Osteoblast (primary cell): ENCODE results near the gene APC2. TPM values are rescaled to one million over a fixed set of nuclear protein-coding genes. Genes with fewer than 3 reads are reported as not detected.

Experiments
- DNase-seq: peaks from one replicate; pipeline ENCODE4 v3.0.0; 2011; ENCODE audit warnings: low spot score, mixed read lengths; ENCODE audit not compliant: insufficient read length; ENCODE audit errors: missing footprints
- H2AFZ ChIP-seq: 2 replicates; pipeline ENCODE4 v1.6.0; 2011; ENCODE audit warnings: mild to moderate bottlenecking, low read length
- H3K27ac ChIP-seq: 2 replicates; pipeline ENCODE4 v1.5.1; 2011; ENCODE audit warnings: mild to moderate bottlenecking, low read depth, low read length, moderate library complexity
- H3K27me3 ChIP-seq: 2 replicates; pipeline ENCODE4 v1.6.0; 2012; ENCODE audit warnings: mild to moderate bottlenecking, control low read depth, inconsistent platforms, low read length, moderate library complexity; ENCODE audit not compliant: insufficient read depth
- H3K36me3 ChIP-seq: 2 replicates; pipeline ENCODE4 v1.5.1; 2011; ENCODE audit warnings: mild to moderate bottlenecking, low read length, control low read depth, moderate library complexity; ENCODE audit not compliant: insufficient read depth
- H3K4me1 ChIP-seq: 2 replicates; pipeline ENCODE4 v1.5.1; 2011; ENCODE audit warnings: mild to moderate bottlenecking, low read length, control low read depth, moderate library complexity; ENCODE audit not compliant: insufficient read depth
- H3K4me2 ChIP-seq: 2 replicates; pipeline ENCODE4 v1.6.0; 2011; ENCODE audit warnings: mild to moderate bottlenecking, low read length; ENCODE audit not compliant: insufficient read depth
- H3K4me3 ChIP-seq: fragments of 200-600 bp; sonication (generic); 3 replicates; pipeline ENCODE4 v1.5.1; 2012; ENCODE audit warnings: mild to moderate bottlenecking, low read length, inconsistent platforms; ENCODE audit not compliant: insufficient read depth
- H3K79me2 ChIP-seq: 2 replicates; pipeline ENCODE4 v1.6.0; 2012; ENCODE audit warnings: mild to moderate bottlenecking, low read length, control low read depth, inconsistent platforms; ENCODE audit not compliant: insufficient read depth
- H3K9me3 ChIP-seq: 2 replicates; pipeline ENCODE4 v1.5.1; 2011; ENCODE audit warnings: low read depth, low read length, control low read depth
- H4K20me1 ChIP-seq: 2 replicates; pipeline ENCODE4 v1.6.0; 2012; ENCODE audit warnings: mild to moderate bottlenecking, low read length, control low read depth; ENCODE audit not compliant: insufficient read depth
- CTCF ChIP-seq: IDR thresholded peaks from 2 replicates; pipeline ENCODE4 v1.5.1; 2011; ENCODE audit warnings: mild to moderate bottlenecking, low read depth, low read length, moderate library complexity; ENCODE audit errors: extremely low read depth
- total RNA-seq: library from RNA; depleted of rRNA; stranded (reverse); fragments of >200 nt; gene quantifications from 2 replicates; pipeline ENCODE4 v1.2.3, GENCODE V29; 2012

APC2 gene
- total RNA-seq, 1 donor: 0.36 TPM

DNA sequence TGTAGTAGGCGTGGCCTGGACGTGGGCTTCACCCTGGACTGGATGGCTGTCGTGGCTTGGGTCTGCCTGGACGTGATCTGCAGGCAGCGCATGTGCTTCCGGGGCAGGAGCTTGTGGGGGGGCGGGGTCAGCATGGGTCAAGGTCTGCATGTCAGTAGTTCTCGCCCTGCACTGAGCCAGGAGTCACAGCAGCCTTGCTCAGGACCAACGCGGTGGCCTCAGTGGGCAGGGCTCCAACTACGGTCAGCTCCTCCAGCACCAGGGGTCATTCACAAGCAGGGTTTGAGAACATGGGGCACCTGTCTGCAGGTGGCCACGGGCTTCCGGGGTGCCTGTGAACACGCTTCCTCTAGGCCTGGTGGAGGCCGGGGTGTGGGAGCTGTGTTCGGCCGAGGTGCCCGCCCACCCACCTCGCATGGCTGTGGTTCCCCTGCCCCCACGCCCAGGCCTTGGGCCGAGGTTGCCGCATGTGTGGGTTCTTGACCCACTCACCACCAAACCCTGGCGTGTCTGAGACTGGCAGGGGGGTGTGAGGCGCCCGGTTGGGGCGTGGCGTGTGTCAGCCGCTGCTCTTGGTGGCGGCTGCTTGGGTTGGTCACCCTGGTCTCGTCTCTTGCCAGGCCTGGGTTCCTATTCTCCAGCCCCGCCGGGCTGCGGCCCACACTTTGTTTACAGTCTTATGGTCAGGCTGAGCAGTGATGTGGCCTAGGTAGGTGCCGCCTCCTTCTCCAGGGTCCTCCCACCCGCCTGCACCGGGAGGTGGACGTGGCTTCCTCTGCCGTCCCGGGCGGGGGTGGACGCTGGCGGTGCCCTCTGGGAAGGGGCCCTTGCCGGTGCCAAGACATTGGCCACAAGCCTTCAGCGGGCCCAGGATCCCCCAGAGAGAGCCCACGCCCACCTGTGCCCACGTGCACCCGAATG, 16.5 kb upstream of the APC2 start:
- Histone ChIP-seq H3K4me2 (no peak overlapping the region), H3K27ac (no peak overlapping the region), H3K36me3 (peaks cover 47% of the 10 kb centered on the region), H3K27me3 (no peaks in the 10 kb centered on the region), H4K20me1 (peaks cover 25% of the 10 kb centered on the region), H3K4me1 (peaks cover 5% of the 10 kb centered on the region), H3K79me2 (peaks cover 25% of the 10 kb centered on the region), H2AFZ (no peak overlapping the region), H3K9me3 (no peaks in the 10 kb centered on the region), H3K4me3 (no peak overlapping the region)
- TF ChIP-seq CTCF: no peak
- DNase-seq: no peak

DNA sequence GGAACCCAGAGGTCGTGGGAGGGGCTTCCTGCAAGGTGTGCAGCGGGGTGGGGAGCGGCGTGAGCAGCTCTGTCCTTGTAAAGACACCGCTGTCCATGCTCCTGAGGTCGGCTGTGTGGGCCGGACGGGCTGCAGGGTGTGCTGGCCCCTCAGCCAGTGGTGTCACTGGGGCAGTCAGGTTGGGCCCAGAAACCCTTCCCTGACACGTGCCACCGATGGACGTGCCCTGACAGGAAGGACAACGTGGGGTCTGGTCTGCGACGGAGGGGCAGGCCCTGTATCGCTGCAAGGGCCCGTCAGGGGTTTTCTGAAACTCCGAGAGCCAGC, 15.9 kb upstream of the APC2 start:
- DNase-seq: no peak
- H3K27me3 ChIP-seq: no peaks in the 10 kb centered on the region
- H3K36me3 ChIP-seq: peaks cover 41% of the 10 kb centered on the region
- no peak for TF ChIP-seq CTCF
- no peak overlapping the region for H2AFZ ChIP-seq
- no peak overlapping the region for H3K4me2 ChIP-seq
- H3K79me2 ChIP-seq: peaks cover 30% of the 10 kb centered on the region
- H4K20me1 ChIP-seq: peaks cover 30% of the 10 kb centered on the region
- H3K9me3 ChIP-seq: no peaks in the 10 kb centered on the region
- H3K4me3 ChIP-seq: no peak overlapping the region
- peaks cover 5% of the 10 kb centered on the region for H3K4me1 ChIP-seq
- H3K27ac ChIP-seq: no peak overlapping the region

DNA sequence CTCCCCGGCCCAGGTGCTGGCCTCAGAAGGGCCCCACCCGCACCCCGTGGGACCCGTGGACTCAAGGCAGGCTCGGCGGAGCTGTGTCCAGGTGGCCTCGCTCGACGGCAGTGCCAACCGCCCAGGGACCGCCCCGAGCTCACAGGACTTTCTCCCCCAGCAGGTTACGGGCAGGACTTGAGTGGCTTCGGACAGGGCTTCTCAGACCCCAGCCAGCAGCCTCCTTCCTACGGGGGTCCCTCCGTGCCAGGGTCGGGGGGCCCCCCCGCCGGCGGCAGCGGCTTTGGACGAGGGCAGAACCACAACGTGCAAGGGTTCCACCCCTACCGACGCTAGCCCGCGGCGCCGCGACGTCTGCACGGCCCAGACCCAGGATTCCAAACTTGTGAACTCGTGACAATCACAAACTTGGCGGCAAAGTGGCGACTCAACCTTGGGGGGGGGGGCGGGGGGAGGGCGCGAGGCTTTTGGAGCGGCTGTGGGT, 15.3 kb upstream of the APC2 start:
- Histone ChIP-seq H3K79me2 (peaks cover 34% of the 10 kb centered on the region), H3K4me3 (no peak overlapping the region), H3K9me3 (no peaks in the 10 kb centered on the region), H3K36me3 (peaks cover 38% of the 10 kb centered on the region), H3K27me3 (no peaks in the 10 kb centered on the region), H2AFZ (no peak overlapping the region), H3K27ac (no peak overlapping the region), H3K4me2 (no peak overlapping the region), H4K20me1 (peaks cover 30% of the 10 kb centered on the region), H3K4me1 (peaks cover 9% of the 10 kb centered on the region)
- no peak for DNase-seq
- TF ChIP-seq CTCF: no peak

DNA sequence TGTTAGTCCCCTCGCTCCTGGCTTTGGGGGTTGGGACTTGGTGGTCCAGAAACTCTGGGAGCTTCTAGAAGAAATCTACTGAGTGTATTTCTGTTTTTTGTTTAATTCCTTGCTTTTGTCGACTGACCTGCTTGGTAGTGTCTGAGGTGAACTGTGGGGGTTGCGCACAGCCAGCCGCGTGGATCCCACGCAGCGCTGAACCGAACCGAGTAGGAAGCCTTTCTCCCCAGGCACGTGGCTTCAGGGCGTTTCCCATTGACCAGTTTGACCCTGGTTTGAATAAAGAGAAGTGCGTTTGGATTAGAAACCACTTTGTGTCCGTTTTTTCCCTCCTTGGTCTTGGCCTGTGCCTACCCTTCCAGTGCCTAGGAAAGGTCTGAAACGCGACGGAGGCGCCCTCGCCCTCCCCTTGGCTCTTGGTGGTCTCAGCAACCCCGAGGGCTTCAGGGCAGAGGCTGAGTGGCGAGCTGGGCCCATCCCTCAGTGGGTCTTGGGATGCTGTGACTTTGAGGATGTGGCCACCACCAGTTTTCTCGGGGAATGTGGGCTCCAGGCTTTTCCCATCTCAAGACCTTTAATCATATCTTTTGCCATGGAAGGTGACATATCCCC, 14.4 kb upstream of the APC2 start:
- Histone ChIP-seq H2AFZ (no peak overlapping the region), H3K36me3 (peaks cover 41% of the 10 kb centered on the region), H3K79me2 (peaks cover 40% of the 10 kb centered on the region), H3K4me2 (no peak overlapping the region), H3K27me3 (no peaks in the 10 kb centered on the region), H3K9me3 (no peaks in the 10 kb centered on the region), H3K4me3 (no peak overlapping the region), H4K20me1 (peaks cover 37% of the 10 kb centered on the region), H3K27ac (no peak overlapping the region), H3K4me1 (peaks cover 12% of the 10 kb centered on the region)
- DNase-seq: no peak
- no peak for TF ChIP-seq CTCF
